HG03521 (cell line): Measurements from ENCODE around the gene SPECC1L.

Source experiments
- ATAC-seq: cut with Tn5 transposase; IDR thresholded peaks from one replicate; pipeline ENCODE4 v1.9.1; 2021; ENCODE audit warnings: mild to moderate bottlenecking, moderate library complexity; ENCODE audit not compliant: unreplicated experiment

SPECC1L gene

DNA sequence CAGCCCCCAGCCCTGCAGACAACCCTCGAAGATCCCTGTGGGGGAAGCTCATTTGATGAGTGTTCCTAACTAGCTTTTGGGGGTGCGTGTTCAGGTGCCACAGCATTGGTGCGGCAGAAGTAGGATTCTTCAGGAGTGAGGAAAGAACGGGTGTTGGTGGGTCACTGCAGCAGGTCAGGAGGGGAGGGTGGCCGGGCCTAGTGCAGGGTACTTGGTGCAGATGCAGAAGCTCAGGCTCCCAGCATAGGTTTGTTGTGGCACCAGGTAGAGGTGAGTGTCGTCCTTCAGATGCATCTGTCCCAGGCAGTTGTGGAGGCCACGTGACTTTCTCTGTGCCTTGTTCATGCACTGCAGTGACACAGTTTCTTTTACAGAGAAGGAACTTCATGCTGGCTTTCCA, 141.6 kb downstream of the SPECC1L start:
- no peak for ATAC-seq

GRCh38 chr22:24413271-24413670, 142.6 kb downstream of the SPECC1L start:
- no peak for ATAC-seq

GRCh38 chr22:24413736-24414385, 143.2 kb downstream of the SPECC1L start:
- no peak for ATAC-seq

- no peak for ATAC-seq
Measured at GRCh38 chr22:24414523-24414922, 143.9 kb downstream of the SPECC1L start.

GRCh38 chr22:24414984-24415945, 144.6 kb downstream of the SPECC1L start:
- no peak for ATAC-seq

DNA sequence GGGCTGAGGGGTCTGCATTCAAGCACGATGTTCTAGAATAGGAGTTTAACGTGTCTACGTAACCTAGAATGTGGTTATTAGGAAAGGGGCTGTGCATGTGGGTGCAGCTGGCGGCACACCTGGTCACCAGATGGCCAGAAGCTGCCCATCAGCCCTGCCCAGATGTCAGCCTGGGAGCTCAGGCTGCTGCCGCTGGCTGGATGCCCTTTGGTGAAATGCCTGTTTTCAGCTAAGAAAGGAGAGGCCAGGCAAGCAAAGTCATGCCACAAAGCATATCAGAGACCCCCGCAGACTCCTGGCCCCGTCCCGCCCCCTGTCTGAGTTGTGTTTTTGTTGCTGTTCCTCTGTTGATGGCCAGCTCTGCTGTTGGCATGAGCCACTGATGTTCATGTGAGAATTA, 145.5 kb downstream of the SPECC1L start:
- ATAC-seq: no peak

DNA sequence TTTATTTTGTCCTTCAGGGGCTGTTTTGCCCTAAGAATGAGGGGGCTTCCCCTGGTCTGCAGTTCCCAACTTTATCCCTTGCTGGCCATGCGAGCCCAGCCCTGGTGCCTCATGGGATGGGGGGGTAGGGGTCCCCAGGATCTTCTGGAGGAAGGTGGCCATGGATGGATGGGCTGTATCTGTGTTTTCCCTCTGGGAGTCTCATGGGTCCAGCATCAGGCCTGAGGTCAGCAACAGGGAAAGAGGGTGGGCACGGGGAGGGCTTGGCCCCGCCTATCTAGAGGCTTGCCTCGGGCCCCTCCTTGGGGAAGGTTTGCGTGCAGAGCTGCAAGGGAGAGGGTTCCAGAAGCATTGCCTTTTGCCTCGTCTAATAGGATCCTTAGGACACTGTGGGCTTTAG, 146.0 kb downstream of the SPECC1L start:
- no peak for ATAC-seq

- ATAC-seq: no peak
Measured at GRCh38 chr22:24417200-24417599, 146.6 kb downstream of the SPECC1L start.

DNA sequence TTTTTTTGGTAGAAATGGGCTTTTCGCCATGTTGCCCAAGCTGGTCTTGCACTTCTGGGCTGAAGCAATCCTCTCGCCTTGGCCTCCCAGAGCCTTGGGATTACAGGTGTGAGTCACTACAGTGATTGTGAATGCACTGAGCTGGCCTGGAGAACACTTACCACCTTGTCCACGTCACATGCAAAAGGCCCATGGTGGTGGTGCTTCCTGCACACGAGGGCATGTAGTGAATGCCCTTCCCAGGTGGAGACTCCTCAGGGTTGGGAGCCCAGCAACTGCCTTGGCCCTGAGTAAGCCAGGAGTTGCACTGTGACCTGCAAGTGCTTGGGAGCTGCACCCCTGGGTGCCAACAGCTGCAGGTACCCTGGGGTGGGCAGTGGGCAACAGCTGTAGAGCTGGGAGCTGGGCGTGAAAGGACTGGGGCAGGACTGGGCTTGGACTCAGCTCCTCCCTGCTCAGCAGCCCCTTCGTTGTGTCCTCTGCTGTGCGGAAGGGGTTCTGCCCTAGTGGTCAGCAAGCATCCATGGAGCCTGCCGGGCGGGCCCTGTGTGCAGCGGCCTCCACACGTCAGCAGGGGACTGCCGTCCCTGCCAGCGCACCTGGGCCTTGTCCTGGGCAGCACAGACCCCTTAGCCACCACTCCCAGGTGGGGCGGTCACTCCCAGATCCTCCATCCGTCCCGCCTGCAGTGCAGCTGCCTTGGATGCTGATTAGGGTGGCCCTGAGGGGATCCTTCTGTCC, 147.4 kb downstream of the SPECC1L start:
- no peak for ATAC-seq

DNA sequence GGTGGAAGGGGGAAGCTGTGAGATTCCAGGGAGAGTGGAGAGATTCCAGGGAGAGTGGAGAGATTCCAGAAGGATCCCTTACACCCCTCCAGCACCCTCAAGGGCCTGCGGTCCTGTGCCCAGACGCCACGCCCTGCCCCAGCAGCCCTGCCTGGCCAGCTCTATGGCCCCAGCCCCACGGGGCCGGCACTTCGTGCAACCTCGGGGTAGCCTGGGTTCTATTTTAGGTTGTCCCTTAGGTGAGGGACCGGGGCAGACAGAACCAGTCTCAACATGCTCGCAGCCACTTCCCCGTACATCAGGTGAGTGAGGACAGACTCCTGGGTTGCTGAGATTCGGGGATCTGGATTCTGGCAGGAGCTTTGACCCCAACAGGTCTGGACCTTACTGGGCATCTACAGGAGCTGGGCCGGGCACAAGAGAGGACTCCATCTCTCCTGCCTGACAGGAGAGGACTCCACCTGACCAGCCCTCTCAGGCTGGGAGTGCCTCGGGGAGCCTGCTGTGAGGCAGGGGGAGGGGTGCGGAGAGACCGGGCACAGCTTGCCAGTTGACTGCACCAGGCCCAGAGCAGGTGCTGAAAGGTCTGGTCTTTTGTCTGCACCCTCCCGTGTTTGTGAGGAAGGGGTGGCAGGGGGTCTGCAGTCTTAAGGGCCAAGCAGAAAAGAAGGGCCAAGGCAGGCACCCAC, 148.3 kb downstream of the SPECC1L start:
- ATAC-seq: no peak

GRCh38 chr22:24419475-24419850, 148.8 kb downstream of the SPECC1L start:
- no peak for ATAC-seq

DNA sequence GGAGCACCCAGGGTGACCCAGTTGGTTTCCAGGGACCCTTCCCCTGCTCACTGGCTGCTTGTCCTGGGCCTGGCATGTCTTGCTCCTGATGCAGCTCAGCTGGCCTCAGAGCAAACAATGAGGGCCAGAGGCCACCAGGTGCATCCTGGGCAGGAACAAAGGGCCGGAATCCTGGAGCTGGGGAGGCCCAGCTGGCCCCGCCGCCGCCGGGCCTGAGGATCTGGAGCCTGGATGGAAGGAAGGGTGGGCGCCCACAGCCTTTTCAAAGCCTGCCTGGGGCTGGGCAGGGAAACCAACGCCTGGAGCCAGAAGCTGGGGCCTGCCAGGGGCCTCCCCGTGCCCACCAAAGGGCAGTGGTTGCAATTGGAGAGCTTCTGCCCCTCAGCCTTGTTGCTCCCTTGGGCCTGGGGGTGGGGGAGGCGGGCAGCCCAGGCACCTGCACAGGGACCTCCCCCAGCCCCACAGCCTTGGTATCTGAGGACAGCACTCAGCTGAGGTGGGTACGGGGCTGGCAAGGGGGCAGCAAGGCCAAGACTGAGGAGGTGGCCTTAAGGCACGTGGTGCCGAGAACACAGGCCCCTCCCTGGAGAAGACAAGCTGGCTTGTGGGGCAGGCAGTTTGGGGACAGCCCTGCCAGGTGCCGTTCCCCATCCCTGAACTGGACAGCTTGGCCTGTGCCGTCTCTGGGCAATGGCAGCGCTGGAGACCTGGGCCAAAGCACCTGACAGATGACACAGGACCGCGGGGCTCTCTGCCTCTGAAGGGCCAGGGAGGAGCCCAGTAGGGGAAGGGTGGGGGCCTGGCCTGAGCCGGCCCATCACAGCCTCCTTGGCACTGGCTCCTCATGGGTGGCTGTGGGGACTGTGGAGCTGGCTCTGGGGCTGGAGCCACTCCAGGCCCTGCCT, 149.7 kb downstream of the SPECC1L start:
- ATAC-seq: no peak

GRCh38 chr22:24420977-24421343, 150.3 kb downstream of the SPECC1L start:
- no peak for ATAC-seq

DNA sequence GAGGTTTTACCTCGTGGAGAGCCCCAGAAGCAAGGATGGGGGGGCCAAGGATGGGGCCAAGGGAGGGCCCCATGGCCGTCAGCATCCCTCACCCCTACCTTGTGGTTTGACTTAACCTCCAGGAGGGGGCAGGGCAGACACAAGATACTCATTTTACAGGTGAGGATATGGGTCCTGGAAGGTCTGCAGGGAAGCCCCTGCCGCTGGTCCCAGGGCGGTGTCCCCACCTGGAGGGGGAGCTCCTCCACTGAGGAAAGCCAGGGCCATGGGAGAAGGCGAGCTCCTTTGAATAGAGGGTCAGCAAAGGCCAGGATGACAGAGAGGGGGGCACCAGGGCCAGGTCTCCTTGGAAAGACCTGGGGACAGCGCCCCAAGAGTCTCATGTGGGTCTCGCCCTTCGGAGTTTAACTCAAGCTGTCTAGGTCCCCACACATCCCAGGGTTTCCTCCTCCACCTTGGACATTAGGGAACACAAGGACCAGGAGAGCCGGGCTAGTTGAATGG, 150.8 kb downstream of the SPECC1L start:
- no peak for ATAC-seq

DNA sequence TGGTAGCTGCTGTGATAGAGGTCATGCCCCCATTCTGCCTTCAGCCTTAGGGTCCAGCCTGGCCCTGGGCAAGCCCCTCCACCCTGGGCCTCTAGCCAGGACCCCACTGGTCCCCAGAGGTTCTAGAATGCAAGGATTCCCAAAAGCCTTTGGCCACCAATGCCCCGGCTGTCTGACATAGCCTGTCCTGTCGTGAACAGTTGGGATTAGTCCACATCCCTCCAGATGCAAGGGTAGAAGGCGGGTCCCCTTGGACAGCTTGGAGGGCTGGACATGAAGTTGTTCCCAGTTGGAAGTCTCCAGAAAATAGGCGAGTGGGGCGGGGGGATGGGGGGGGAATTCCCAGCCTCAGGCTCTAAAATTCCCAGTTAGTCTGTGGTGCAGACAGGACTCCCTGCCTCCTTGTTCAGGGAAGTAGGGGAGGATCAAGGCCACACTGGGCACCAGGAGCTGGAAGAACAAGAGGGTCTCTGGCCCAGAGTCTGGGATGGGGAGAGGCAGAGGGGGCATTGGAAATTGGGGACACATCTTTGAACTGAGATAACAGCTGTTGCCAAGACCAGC, 151.6 kb downstream of the SPECC1L start:
- no peak for ATAC-seq

- no peak for ATAC-seq
Measured at GRCh38 chr22:24423519-24424000, 152.9 kb downstream of the SPECC1L start.

DNA sequence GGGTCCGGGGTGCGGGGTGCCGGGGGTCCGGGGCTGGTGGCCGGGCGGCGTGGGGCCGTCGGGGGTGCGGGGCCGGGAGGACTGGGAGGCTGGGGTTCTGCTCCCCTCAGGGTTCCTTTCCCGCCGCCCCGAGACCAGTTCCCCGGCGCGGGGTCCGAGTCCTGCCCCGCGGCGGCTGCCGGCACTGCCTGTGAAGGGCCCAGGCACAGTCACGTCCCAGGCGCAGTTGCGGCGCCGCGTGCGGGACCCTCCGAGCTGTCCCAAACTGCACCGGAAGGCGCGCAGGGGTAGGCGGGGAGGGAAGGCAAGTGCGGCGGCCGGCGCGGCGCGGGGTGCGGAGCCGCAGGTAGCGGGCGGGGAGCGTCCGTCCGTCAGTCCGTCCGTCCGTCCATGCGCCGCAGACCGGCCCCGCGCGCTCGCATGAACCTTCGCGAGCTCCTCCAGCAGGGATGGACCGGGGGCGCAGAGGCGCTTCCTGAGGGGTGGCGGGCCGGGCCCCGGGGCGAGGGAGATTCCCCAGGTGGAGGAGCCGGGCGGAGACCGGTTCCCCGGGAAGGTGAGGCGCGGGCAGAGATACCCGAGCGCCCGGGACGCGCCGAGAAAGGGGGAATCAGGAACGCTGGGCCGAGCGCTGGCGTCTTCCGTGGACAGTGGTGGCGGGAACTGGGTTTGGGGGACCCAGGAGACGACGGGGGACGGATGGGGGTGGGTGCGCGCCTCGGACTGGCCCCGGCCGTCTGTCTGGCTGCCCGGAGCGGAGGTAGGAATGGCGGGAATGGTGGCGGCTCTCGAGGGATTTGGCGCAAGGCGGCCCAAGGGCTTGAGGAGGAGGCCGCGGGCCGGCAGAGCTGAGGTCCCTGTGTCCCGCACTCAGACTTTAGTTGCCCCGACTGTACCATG, 153.6 kb downstream of the SPECC1L start:
- no peak for ATAC-seq
